ENCODE results near the gene DHX15. TPM values are rescaled to one million over a fixed set of nuclear protein-coding genes. Genes with fewer than 3 reads are reported as not detected.

The DHX15 gene
- total and polyA plus RNA-seq, 2 of the 8 experiments (the other 6 are each of a cell fraction or from before 2014, with no cell fraction given) = 126 to 286 TPM

- Histone ChIP-seq H3K36me3 (ENCODE audit: control insufficient read depth in 2 of 4, insufficient read depth in 4 of 4, low read length in 3 of 4) (peaks cover 0 to 48% (median 23%) of the 10 kb centered on the region in 4 experiments; a peak in 5 of 8 replicates), H2AFZ (ENCODE audit: low read length) (no peak overlapping the region), H2BK15ac (ENCODE audit: low read length) (no peak overlapping the region), H2BK5ac (ENCODE audit: low read depth, low read length) (no peak overlapping the region), H3K79me1 (ENCODE audit: low read depth, low read length) (no peaks in the 10 kb centered on the region), H3K4ac (replicated peaks; ENCODE audit: insufficient read length, low read depth, low read length) (no peak overlapping the region), H3K4me2 (ENCODE audit: insufficient read depth in 1 of 2, low read depth in 2 of 2, low read length in 2 of 2) (no peak overlapping the region), H3K4me1 (replicated peaks in 1 of 4; ENCODE audit: control insufficient read depth in 3 of 4, insufficient read depth in 4 of 4, low read length in 3 of 4) (peaks cover 0 to 6% (median 2%) of the 10 kb centered on the region in 4 experiments; a peak in 3 of 7 replicates), H3K56ac (replicated peaks; ENCODE audit: insufficient read length, low read depth, low read length) (no peak overlapping the region), H2AK5ac (ENCODE audit: low read depth, low read length) (no peak overlapping the region), H3K14ac (ENCODE audit: insufficient read length) (no peak overlapping the region), H3K9ac (replicated peaks in 1 of 4; ENCODE audit: extremely low read depth in 1 of 4, low read depth in 3 of 4, low read length in 3 of 4) (no peak overlapping the region), H3K4me3 (ENCODE audit: extremely low read depth in 1 of 4, insufficient read depth in 2 of 4, low read depth in 3 of 4, low read length in 4 of 4) (no peak overlapping the region; a peak in 1 of 8 replicates), H2BK20ac (ENCODE audit: low read length) (no peak overlapping the region), H3K9me3 (ENCODE audit: insufficient read depth in 2 of 2, low read depth in 1 of 2, low read length in 1 of 2) (no peaks in the 10 kb centered on the region), H2BK120ac (replicated peaks; ENCODE audit: low read depth, low read length) (no peak overlapping the region), H4K8ac (ENCODE audit: extremely low read depth, insufficient read depth, low read length) (no peak overlapping the region), H2BK12ac (ENCODE audit: low read depth, low read length) (no peak overlapping the region), H3K27ac (ENCODE audit: low read depth, low read length) (no peak overlapping the region), H3K23me2 (ENCODE audit: low read depth, low read length) (no peaks in the 10 kb centered on the region), H4K5ac (ENCODE audit: insufficient read length, low read depth, low read length) (no peak overlapping the region), H4K91ac (replicated peaks; ENCODE audit: insufficient read length, low read length) (no peak overlapping the region), H3K79me2 (ENCODE audit: control insufficient read depth in 1 of 2, insufficient read depth in 2 of 2, low read length in 2 of 2) (peaks cover 45 to 100% of the 10 kb centered on the region in 2 experiments), H3K27me3 (replicated peaks in 1 of 4; ENCODE audit: control insufficient read depth in 3 of 4, extremely low read depth in 1 of 4, insufficient read depth in 3 of 4, low read length in 3 of 4) (no peaks in the 10 kb centered on the region), H3K23ac (ENCODE audit: insufficient read length) (no peak overlapping the region), H3K18ac (ENCODE audit: extremely low read depth, low read length) (no peak overlapping the region), H4K20me1 (replicated peaks in 1 of 2; ENCODE audit: control insufficient read depth in 1 of 2, insufficient read depth in 2 of 2, low read length in 2 of 2) (peaks cover 25 to 38% of the 10 kb centered on the region in 2 experiments)
- TF ChIP-seq MAX (IDR thresholded peaks at IDR 0.05) = 0 out of 2 replicates have a peak, but pooled peaks have one; percentile 23
- no peak for TF ChIP-seq ZNF274 (IDR thresholded peaks at IDR 0.05; ENCODE audit: borderline replicate concordance, extremely low read depth, low read length)
- FAIRE-seq (peak; percentile 78), DNase-seq (ENCODE audit: low read depth in 1 of 2, low spot score in 2 of 2) (no peak)
- POLR2A ChIA-PET (ENCODE audit: partially characterized antibody) = interaction anchor here (0.7 to 1.3 kb wide), 4 partner anchors 9 to 38 kb away, joined by 3 to 8 read pairs (median 3); no protein-coding TSS in a partner anchor
- WGBS, 2 experiments (ENCODE audit: extremely low coverage in 1 of 2, insufficient coverage in 1 of 2, insufficient read length in 1 of 2, insufficient replicate concordance in 2 of 2, low coverage in 1 of 2, low lambda C conversion rate in 2 of 2, missing lambda C conversion rate in 1 of 2) = 60% methylated on average over 3 of the region's 3 CpGs; no CpG with 5 or more reads in 1 of the 2 experiments
- CTCF ChIA-PET (ENCODE audit: partially characterized antibody) = interaction anchor here (0.6 to 3.0 kb wide), 6 partner anchors 8 to 198 kb away, joined by 3 to 13 read pairs (median 3); no protein-coding TSS in a partner anchor
Observed at GRCh38 chr4:24559032-24559821, 25.1 kb downstream of the DHX15 start.
